ENCODE measurements around the gene PSMD5. TPM values are rescaled to one million over a fixed set of nuclear protein-coding genes. Genes with fewer than 3 reads are reported as not detected.

The PSMD5 gene
- 10 to 100 TPM; 59.5 to 70.4 TPM for total RNA-seq

DNA sequence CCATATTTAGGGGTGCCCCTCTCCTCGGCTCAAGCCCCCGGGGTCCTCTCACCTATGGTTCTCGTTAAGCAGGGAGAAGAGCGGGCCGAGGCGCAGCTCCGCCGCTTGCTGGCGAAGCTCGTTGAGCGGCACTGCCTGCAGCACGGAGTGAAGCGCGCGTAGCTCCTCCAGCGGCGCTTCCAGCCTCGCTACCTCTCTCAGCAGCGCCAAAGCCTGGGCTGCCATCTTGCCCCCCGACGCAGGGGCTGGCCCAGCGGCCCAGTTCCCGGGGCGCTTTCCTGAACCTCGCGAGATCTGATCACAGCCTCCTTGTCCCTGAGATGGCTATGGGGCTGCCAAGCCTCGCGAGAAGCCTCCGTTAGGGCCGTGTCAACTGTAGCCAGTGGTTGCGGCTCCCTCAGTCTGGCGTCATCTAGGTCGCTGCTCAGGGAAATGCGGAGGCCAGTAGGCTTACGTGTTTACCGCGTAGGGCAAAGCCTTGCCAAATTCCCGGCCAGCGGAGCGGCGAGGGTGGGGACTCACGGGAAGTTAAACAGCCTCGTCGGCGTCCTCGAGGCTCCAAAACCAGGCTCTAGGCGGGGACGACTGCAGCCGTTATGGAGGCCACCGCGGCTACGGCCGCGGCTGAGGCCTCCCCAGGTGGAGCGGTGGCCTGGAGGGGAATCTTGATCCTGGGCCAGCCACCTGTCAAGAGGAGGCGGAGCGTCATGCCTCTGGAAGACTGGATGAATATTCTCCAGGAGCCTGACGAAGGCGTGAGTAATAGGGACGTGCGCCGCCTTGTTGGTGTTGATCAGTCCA is at the start of gene PSMD5:
PSMD5 (minus strand) TSS at position 238 of the 801 bp plus-strand sequence; CDS start at position 225, 13 bp downstream.
- Mint-ChIP-seq H3K27ac (peak within 1 kb of the TSS; percentile 99 to 100), H3K9me3 (no peaks in the 10 kb centered on the region), H3K36me3 (peaks cover 14% of the 10 kb centered on the region), H3K4me3 (peak within 1 kb of the TSS; percentile 100), H3K27me3 (no peaks in the 10 kb centered on the region), H3K4me1 (ENCODE audit: low read depth in 2 of 2) (peaks cover 61 to 65% of the 10 kb centered on the region in 2 donors)
- DNase-seq (ENCODE audit: low spot score) (peak; percentile 99), ATAC-seq (peak; percentile 99 to 100)

GRCh38 chr9:120891884-120892747 is 49.4 kb upstream of the PSMD5 start:
- Mint-ChIP-seq H3K4me1 (ENCODE audit: low read depth in 2 of 2) (peaks cover 35 to 43% of the 10 kb centered on the region in 2 donors), H3K36me3 (no peaks in the 10 kb centered on the region), H3K27ac (peak overlapping the region; percentile 78 to 86), H3K9me3 (no peaks in the 10 kb centered on the region), H3K4me3 (peak overlapping the region; percentile 44), H3K27me3 (no peaks in the 10 kb centered on the region)
- peak in 1 of 2 donors; percentile 1 for ATAC-seq
- no peak for DNase-seq (ENCODE audit: low spot score)

DNA sequence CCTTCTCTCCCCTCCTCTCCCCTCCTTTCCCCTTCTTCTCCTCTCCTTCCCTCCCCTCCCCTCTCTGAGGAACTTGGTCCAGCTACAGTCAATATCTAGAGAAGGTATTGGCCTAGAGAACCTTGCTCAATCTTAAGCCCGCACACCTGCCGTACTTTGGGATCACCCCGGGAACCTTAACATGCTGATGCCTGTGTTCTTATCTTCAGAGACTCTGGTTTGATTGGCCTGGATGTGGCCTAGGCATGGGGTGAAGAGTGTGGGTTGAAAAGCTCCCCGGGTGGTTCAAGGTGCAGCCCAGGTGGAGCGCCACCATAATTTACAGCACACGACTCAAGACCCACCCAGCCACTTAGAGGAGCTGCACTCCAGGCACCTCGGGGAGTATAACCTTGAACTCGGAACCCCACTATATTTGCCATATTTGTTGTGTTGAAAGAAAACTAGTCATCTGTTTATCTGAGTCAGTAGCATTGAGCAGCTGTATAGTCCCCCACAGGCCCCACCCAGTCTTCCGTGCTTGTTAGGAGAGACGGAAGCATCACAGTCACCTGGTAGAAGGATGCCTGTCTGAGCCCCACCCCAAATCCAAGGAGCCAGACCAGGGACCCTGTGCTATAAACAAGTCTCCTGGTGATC is 48.6 kb upstream of the PSMD5 start:
- Mint-ChIP-seq H3K9me3 (no peaks in the 10 kb centered on the region), H3K27me3 (no peaks in the 10 kb centered on the region), H3K4me3 (peak overlapping the region; percentile 44), H3K27ac (peak overlapping the region; percentile 78 to 86), H3K4me1 (ENCODE audit: low read depth in 2 of 2) (peaks cover 28 to 38% of the 10 kb centered on the region in 2 donors), H3K36me3 (no peaks in the 10 kb centered on the region)
- DNase-seq (ENCODE audit: low spot score) (no peak), ATAC-seq (peak in 1 of 2 donors; percentile 47)

DNA sequence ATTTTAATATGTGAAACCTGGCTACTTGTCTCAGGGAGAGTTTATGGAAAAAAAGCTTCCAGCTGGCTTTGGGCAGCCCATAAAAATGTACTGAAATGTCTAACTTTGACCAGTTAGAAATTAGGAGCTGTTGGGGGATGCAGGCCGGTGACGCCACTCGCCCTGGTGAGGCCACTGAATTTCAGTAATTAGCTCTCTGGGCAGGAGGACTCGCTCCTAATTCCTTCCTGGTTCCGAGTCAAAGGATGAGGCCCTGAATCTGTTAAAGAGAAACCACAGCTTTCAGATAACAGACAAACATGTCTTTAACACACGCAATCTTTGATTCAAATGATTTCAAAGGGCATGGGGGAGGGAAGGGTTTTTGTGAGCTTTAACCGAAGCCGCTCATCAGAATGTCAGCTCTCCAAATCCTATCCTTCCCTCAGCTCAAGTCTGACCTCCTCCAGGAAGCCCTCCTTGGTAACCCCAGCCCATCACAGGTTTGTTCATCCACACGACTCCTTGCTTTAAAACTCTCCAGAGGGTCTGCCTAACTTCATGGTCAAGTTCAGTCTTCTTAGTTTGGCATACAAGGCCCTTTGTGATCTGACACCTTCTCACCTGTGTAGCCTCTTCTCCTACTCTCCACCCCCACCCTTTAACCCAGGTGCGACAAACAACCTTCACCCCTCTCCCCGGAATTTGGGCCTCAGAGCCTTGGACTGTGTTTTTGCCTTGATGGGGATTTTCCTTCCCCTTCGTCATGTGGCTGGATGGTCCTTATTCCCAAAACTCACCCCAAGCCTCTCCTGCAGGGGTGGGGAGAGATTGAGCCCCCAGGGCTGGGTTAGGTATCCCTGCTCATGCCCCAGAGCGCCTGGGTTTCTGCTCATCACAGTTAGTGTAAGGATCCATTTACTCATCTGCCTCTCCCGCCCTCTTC is 47.9 kb upstream of the PSMD5 start:
- no peaks in the 10 kb centered on the region for H3K9me3 Mint-ChIP-seq
- H3K4me1 Mint-ChIP-seq (ENCODE audit: low read depth in 2 of 2), result peaks cover 31 to 38% of the 10 kb centered on the region in 2 donors
- H3K27ac Mint-ChIP-seq, result peak overlapping the region; percentile 78 to 86
- peak overlapping the region; percentile 63 for H3K4me3 Mint-ChIP-seq
- no peaks in the 10 kb centered on the region for H3K27me3 Mint-ChIP-seq
- ATAC-seq (no peak), DNase-seq (ENCODE audit: low spot score) (no peak)
- H3K36me3 Mint-ChIP-seq, result no peaks in the 10 kb centered on the region

GRCh38 chr9:120889606-120890271 is 47.0 kb upstream of the PSMD5 start:
- DNase-seq (ENCODE audit: low spot score), result no peak
- ATAC-seq, result no peak

DNA sequence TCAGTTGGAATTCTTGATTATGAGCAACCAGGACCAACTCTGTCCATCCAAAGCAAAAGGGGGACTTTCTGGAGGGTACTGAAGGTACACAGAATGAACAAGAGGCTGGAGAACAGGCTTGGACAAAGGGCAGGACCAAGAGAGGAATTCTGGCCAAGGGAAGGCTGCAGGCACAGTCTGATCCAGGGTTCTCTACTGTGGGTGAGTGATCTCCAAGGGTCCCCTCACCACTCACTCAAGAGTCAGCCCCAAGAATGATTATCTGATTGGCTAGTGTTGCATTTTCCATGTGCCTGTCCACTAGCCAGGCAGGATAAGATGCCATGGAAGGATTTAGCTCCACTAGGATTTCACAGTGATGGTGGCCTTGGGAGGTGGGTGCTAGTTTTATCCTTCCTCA is 45.9 kb upstream of the PSMD5 start:
- no peak overlapping the region for H3K4me3 Mint-ChIP-seq
- ATAC-seq (no peak), DNase-seq (ENCODE audit: low spot score) (no peak)
- no peaks in the 10 kb centered on the region for H3K27me3 Mint-ChIP-seq
- peaks cover 33 to 37% of the 10 kb centered on the region in 2 donors for H3K4me1 Mint-ChIP-seq (ENCODE audit: low read depth in 2 of 2)
- H3K27ac Mint-ChIP-seq, result peak overlapping the region; percentile 78 to 86
- H3K36me3 Mint-ChIP-seq, result no peaks in the 10 kb centered on the region
- no peaks in the 10 kb centered on the region for H3K9me3 Mint-ChIP-seq

More at GRCh38 chr9:120889606-120890271, 47.0 kb upstream of the PSMD5 start:
- H3K4me3 Mint-ChIP-seq, result peak overlapping the region; percentile 21
- peak overlapping the region; percentile 78 to 86 for H3K27ac Mint-ChIP-seq
- H3K36me3 Mint-ChIP-seq, result no peaks in the 10 kb centered on the region
- H3K4me1 Mint-ChIP-seq (ENCODE audit: low read depth in 2 of 2), result peaks cover 31 to 38% of the 10 kb centered on the region in 2 donors
- no peaks in the 10 kb centered on the region for H3K9me3 Mint-ChIP-seq
- no peaks in the 10 kb centered on the region for H3K27me3 Mint-ChIP-seq

DNA sequence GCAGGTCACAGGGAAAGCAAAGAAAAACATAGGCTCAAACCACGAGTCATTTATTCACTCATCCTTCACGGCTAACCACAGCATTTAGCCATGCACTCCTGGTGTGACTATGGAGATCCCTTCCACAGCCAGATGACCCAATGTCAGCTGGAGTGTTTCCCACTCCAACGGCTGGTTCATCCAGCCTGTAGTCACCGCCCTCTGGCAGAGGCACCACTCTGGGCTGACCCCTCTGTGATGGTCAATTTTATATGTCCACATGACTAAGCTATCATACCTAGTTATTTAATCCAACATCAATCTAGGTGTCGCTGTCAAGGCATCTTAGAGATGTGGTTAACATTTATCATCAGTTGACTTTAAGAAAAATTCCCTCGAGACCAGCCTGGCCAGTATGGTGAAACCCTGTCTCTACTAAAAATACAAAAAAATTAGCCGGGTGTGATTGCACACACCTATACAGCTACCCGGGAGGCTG is 43.8 kb upstream of the PSMD5 start:
- Mint-ChIP-seq H3K27me3 (no peaks in the 10 kb centered on the region), H3K27ac (peak overlapping the region in 1 of 2 donors; percentile 71), H3K9me3 (no peaks in the 10 kb centered on the region), H3K36me3 (no peaks in the 10 kb centered on the region), H3K4me1 (ENCODE audit: low read depth in 2 of 2) (peaks cover 16 to 22% of the 10 kb centered on the region in 2 donors), H3K4me3 (no peak overlapping the region)
- ATAC-seq (peak; percentile 26 to 28), DNase-seq (ENCODE audit: low spot score) (no peak)

DNA sequence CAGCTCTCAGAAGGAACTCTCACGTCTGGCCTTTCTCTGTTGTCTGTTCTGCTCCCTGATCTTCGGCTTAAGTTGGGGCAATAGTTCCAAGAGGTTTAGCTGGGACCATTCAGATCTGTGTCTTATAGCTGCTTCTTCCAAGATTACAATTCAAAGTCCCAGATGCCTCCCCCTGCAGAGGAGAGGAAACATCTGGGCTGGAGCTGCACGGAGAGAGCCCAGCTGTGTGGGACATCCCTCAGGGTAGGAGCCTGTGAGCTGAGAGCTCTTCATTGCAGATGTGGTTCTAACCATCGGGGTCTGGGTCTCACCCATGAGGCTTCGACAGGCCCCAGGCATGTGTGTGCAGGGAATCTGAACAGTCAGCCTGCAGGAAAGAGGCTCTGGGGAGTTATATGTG is 43.2 kb upstream of the PSMD5 start:
- H3K4me1 Mint-ChIP-seq (ENCODE audit: low read depth in 2 of 2), result peaks cover 13 to 18% of the 10 kb centered on the region in 2 donors
- peak overlapping the region in 1 of 2 donors; percentile 71 for H3K27ac Mint-ChIP-seq
- no peaks in the 10 kb centered on the region for H3K9me3 Mint-ChIP-seq
- no peaks in the 10 kb centered on the region for H3K27me3 Mint-ChIP-seq
- ATAC-seq, result no peak
- no peaks in the 10 kb centered on the region for H3K36me3 Mint-ChIP-seq
- DNase-seq (ENCODE audit: low spot score), result no peak
- no peak overlapping the region for H3K4me3 Mint-ChIP-seq

DNA sequence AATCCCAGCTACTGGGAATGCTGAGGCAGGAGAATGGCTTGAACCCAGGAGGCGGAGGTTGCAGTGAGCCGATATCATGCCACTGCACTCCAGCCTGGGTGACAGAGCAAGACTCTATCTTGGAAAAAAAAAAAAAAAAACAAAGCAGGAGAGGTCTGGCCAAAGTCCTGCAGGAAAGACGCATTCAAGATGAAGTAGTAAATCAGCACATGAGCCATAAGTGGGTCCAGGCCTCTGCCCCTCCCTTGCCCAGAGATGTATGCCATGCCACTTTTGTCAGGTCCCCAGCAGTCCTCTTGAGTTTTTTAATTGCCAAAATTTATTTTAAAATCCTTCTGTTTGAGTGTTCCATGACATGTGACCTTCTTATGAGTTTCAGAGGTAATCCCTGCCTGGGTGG is 42.7 kb upstream of the PSMD5 start:
- H3K4me3 Mint-ChIP-seq, result no peak overlapping the region
- H3K9me3 Mint-ChIP-seq, result no peaks in the 10 kb centered on the region
- peaks cover 9 to 13% of the 10 kb centered on the region in 2 donors for H3K4me1 Mint-ChIP-seq (ENCODE audit: low read depth in 2 of 2)
- ATAC-seq (no peak), DNase-seq (ENCODE audit: low spot score) (no peak)
- H3K36me3 Mint-ChIP-seq, result no peaks in the 10 kb centered on the region
- H3K27ac Mint-ChIP-seq, result peak overlapping the region in 1 of 2 donors; percentile 71
- H3K27me3 Mint-ChIP-seq, result no peaks in the 10 kb centered on the region

DNA sequence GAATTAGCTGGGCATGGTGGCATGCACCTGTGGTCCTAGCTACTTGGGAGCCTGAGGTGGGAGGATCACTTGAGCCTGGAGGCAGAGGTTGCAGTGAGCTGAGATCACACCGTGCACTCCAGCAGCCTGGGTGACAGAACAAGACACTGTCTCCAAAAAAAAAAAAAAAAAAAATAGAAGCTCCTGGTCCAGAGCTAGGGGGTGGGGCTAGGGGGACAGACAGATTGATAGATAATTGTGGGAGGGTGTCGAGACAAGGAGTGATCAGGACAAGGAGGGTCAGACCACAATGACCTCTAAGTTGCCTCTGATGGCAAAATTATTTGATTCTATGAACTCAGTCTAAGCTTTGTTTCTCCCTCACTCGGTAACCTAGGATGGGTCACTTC is 40.9 kb upstream of the PSMD5 start:
- ATAC-seq (peak in 1 of 2 donors; percentile 9), DNase-seq (ENCODE audit: low spot score) (no peak)
- Mint-ChIP-seq H3K27ac (no peak overlapping the region), H3K9me3 (no peaks in the 10 kb centered on the region), H3K27me3 (peaks cover 0 to 2% of the 10 kb centered on the region in 2 donors), H3K4me3 (no peak overlapping the region), H3K36me3 (no peaks in the 10 kb centered on the region), H3K4me1 (ENCODE audit: low read depth in 2 of 2) (peaks cover 13 to 19% of the 10 kb centered on the region in 2 donors)

- no peak overlapping the region for H3K4me3 Mint-ChIP-seq
Observed at GRCh38 chr9:120882935-120883607, 40.3 kb upstream of the PSMD5 start.

GRCh38 chr9:120879446-120879845 is 36.7 kb upstream of the PSMD5 start:
- H3K27me3 Mint-ChIP-seq, result peaks cover 0 to 2% of the 10 kb centered on the region in 2 donors
- H3K36me3 Mint-ChIP-seq, result peaks cover 16% of the 10 kb centered on the region

More at GRCh38 chr9:120882935-120883607, 40.3 kb upstream of the PSMD5 start:
- Mint-ChIP-seq H3K4me1 (ENCODE audit: low read depth in 2 of 2) (peaks cover 18 to 25% of the 10 kb centered on the region in 2 donors), H3K27me3 (peaks cover 0 to 2% of the 10 kb centered on the region in 2 donors), H3K27ac (no peak overlapping the region), H3K36me3 (no peaks in the 10 kb centered on the region), H3K9me3 (no peaks in the 10 kb centered on the region)
- ATAC-seq, result no peak
- no peak for DNase-seq (ENCODE audit: low spot score)

More at GRCh38 chr9:120879446-120879845, 36.7 kb upstream of the PSMD5 start:
- no peaks in the 10 kb centered on the region for H3K9me3 Mint-ChIP-seq
- no peak for ATAC-seq
- peaks cover 36 to 38% of the 10 kb centered on the region in 2 donors for H3K4me1 Mint-ChIP-seq (ENCODE audit: low read depth in 2 of 2)
- DNase-seq (ENCODE audit: low spot score), result no peak
- no peak overlapping the region for H3K4me3 Mint-ChIP-seq
- peak overlapping the region; percentile 87 to 91 for H3K27ac Mint-ChIP-seq

Measured in natural killer cell treated with Interleukin-12 subunit alpha and Interleukin-12 subunit beta and Interleukin-15 and Interleukin-18, amount 100 ng/mL, for 72 hours (primary cell).